ENCODE data around the gene NLGN3.
"Not testable (repeated sequence)": the region's sequence is repeated elsewhere in the genome, so short reads cannot be mapped to it uniquely, and the experiment has no call there.

The NLGN3 gene

GRCh38 chrX:71173440-71173839, 28.8 kb downstream of the NLGN3 start:
- DNase-seq = no peak

GRCh38 chrX:71174795-71175194, 30.2 kb downstream of the NLGN3 start:
- no peak for DNase-seq

- DNase-seq = no peak
Observed at GRCh38 chrX:71175531-71175930, 30.9 kb downstream of the NLGN3 start.

DNA sequence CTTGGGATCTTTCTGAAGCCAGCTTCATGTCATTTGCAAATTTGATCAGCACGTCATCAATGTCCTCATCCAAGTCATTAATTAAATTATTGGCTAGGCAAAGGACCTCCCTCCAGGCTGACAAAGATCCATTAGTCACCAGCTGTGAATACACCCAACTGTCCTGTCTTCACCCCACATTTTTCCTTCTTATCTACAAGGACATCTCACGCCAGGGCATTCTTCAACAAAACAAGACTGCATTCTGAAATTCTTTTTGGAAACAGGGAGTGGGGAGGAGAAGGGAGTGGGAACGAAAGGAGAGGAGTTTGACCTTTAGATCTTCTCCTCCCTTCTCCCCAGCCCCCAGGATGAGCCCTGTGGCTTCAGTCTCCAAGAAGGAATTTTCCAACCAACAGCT, 32.7 kb downstream of the NLGN3 start:
- no peak for DNase-seq

DNA sequence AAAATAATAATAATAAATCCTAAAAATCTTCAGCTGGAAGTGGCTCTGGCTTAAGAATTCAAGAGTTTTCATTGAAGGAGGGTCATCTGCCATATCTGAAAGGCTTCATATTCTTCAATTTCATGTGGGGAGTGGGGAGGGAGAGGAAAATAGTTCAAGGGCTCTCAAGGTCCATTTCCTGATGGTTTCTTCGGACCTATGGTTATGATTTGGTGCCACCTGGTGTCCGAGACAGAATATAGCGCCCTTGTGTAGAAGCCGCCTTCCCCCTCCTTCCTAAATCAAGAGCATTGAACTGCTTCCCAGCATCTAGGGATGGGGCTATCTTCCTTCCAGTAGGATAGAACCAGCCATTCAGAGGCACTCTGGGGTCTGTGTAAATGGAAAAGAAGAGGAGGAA, 34.3 kb downstream of the NLGN3 start:
- DNase-seq = peak; percentile 63

DNA sequence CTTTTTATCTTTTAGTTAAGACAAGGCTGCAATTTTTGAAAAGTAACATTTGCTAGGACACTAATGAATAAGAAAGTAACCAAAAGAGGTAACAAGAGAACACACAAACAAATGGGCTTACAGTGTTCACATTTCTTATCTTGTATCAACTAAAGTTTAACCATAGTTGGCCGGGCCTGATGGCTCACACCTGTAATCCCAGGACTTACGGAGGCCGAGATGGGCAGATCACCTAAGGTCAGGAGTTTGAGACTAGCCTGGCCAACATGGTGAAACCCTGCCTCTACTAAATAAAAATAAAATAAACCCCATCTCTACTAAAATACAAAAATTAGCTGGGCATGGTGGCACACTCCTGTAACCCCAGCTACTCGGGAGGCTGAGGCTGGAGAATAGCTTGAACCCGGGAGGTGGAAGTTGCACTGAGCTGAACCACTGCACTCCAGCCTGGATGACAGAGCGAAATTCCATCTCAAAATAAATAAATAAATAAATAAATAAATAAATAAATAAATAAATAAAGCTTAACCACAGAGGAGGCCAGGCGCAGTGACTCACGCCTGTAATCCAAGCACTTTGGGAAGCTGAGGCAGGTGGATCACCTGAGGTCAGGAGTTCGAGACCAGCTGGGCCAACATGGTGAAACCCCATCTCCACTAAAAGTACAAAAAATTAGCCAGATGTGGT, 36.1 kb downstream of the NLGN3 start:
- not testable (repeated sequence) for DNase-seq

DNA sequence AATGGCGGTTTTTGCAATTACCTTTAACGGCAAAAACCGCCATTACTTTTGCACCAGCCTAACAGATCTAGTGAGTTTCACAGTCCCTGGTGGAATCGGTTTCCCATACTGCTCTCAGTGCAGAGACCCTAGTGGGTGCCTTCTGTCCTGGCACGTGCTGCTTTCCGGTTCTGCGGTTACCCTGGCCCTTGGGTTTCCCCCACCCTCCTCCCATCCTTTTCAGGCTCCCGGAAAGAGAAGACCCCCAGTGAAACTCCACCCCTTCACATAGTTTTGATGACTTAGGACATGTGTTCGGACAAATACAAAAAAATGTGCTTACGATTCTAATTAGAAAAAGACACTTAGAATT, 36.9 kb downstream of the NLGN3 start:
- DNase-seq = no peak

- peak; percentile 96 for DNase-seq
Observed at GRCh38 chrX:71181910-71182799, 37.5 kb downstream of the NLGN3 start.

DNA sequence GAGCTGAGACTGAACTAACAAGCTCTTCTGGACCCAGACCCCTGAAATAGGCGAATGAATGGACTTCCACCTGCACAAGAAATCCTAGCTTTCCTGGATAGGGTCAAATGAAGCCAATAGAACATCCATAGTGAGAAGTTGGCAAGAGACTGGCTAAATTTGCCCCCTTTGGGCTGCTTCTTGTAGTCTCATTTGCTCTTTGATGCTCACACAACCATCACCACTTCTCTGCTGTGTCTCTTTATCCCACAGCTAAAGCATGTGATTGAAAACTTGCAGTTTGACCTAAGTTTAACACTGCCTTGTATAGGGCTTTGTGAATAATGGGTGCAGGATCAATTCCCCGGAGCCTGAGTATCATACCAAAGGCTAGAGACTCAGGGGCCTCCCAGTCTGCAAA, 38.2 kb downstream of the NLGN3 start:
- no peak for DNase-seq

GRCh38 chrX:71183341-71183740, 38.7 kb downstream of the NLGN3 start:
- no peak for DNase-seq

DNA sequence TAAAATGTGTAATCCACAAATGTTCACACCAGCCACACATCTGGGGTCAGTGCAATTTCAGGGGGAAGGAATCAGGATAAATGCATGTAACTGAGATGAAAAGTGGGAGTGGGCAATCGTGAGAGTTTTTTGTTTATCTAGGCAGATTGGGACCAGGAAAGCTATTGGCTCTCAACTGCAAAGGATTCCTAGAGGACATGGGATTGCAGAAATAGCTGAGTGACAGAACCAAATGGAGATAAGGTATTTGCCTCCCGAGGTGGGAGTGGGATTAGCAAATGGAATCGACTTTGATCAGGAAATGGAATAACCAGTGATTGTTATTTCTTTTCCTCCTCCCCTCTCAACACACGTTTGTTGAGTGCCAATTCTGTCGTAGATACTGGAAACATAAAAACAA, 39.5 kb downstream of the NLGN3 start:
- no peak for DNase-seq

GRCh38 chrX:71184803-71185495, 40.3 kb downstream of the NLGN3 start:
- no peak for DNase-seq

DNA sequence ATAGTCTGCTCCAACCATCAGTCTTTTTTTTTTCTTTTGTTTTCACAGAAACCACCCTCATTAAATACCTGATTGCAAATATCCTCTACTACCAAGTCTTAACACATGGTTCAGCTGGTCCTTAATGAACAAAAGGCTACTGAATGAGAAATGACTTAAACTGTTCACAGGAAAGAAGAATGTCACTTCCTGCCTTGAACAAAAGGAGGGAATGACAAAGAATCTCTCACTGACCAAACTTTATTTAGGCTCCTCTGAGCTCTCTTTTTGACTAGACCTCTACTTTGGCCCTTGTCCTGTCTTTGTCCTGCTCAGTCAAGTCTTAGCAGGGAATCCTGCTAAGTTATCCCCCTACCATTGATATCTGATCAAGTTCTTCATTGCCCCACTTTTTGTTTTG, 46.6 kb downstream of the NLGN3 start:
- DNase-seq = no peak

GRCh38 chrX:71195964-71196649, 51.5 kb downstream of the NLGN3 start:
- DNase-seq = no peak

GRCh38 chrX:71198066-71198465, 53.4 kb downstream of the NLGN3 start:
- DNase-seq = no peak

GRCh38 chrX:71199252-71200008, 54.8 kb downstream of the NLGN3 start:
- no peak for DNase-seq

DNA sequence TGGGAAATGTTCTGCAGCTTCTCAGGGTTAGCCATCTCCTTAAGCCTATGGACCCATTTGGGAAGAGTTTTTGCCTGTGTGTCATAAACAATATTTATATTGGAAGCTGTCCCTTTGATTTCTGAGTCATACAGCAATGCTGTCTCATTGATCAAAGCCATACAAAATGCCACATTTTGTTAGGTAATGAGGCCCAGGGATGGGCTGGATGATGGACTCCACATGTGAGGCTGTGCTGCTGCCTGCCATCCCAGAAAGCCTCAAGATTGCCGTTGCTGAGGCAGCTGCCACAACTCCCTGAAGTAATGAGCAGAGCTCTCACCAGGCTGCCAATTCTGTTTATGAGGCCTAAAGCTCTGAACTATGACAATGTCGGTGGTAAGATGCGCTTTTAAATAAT, 66.2 kb downstream of the NLGN3 start:
- no peak for DNase-seq

- no peak for DNase-seq
Observed at GRCh38 chrX:71212536-71212935, 67.9 kb downstream of the NLGN3 start.

- DNase-seq = no peak
Observed at GRCh38 chrX:71214152-71214551, 69.5 kb downstream of the NLGN3 start.

GRCh38 chrX:71214604-71215337, 70.1 kb downstream of the NLGN3 start:
- DNase-seq = no peak

DNA sequence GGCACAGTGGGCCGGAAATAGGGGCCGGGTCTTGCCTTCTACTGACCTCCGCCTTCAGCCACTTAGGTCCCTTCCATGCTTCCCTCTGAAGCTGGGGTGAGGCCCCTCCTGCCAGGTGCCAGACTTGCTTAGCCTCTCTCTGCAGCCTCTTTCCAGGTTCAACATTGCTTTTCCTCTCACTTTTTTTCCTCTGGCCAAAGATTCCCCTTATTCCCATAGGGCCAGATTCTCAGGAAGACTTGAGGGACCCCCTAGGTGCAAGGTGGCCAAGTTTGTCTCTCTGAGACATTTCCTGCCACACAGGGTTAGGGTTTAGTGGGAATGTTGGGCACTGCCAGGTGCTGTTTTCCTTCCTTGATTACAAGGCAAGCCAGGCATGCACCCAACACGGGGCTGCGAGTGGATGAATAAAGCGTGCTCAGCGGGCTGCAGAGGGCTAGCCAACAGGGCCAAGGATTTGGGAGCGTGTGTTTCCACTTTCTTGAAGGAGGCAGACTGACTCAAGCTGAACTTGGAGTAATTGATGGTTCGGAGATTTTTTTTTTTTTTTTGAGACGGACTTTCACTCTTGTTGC, 70.8 kb downstream of the NLGN3 start:
- no peak for DNase-seq

Data from islet precursor cell (in vitro differentiated cells).